Cardiac muscle cell (in vitro differentiated cells and primary cell): ENCODE measurements around the gene LPP. TPM values are rescaled to one million over a fixed set of nuclear protein-coding genes. Genes with fewer than 3 reads are reported as not detected.

Experiments
- DNase-seq, 2 donors: peaks; one replicate each; pipeline versions ENCODE4 v3.0.0 to v3.0.0-alpha.2; 2010 to 2017; ENCODE audit warnings: low read depth in 1 of 2, low spot score in 1 of 2
- H3K27ac ChIP-seq: fragments of 200-600 bp; sonication (generic); 2 replicates; pipeline ENCODE4 v1.5.1; 2016
- H3K27me3 ChIP-seq: fragments of 200-600 bp; sonication (generic); 2 replicates; pipeline ENCODE4 v1.6.0; 2016; ENCODE audit warnings: control low read depth
- H3K36me3 ChIP-seq: fragments of 200-600 bp; sonication (generic); 2 replicates; pipeline ENCODE4 v1.5.1; 2016; ENCODE audit warnings: control low read depth
- H3K4me1 ChIP-seq: fragments of 200-600 bp; sonication (generic); 2 replicates; pipeline ENCODE4 v1.8.1; 2017; ENCODE audit warnings: low read depth, mild to moderate bottlenecking, mixed run types
- H3K4me3 ChIP-seq: fragments of 200-600 bp; sonication (generic); 2 replicates; pipeline ENCODE4 v1.5.1; 2016; ENCODE audit warnings: mild to moderate bottlenecking
- H3K9me3 ChIP-seq: fragments of 200-600 bp; sonication (generic); 2 replicates; pipeline ENCODE4 v1.5.1; 2017; ENCODE audit warnings: low read depth, mild to moderate bottlenecking, control low read depth
- CTCF ChIP-seq: IDR thresholded peaks from 2 replicates; pipeline ENCODE4 v1.5.1; 2012; ENCODE audit warnings: low read depth, mild to moderate bottlenecking, low read length
- polyA plus RNA-seq: library from polyadenylated mRNA; unstranded; fragments of >200 nt; fragmentation: Nextera tagmentation; extraction: Ambion mirVana; gene quantifications from 2 replicates; pipeline ENCODE4 v1.2.1, GENCODE V29; 2016
- total RNA-seq: library from RNA; depleted of rRNA; stranded (reverse); fragments of >200 nt; gene quantifications from 2 replicates; pipeline ENCODE4 v1.2.3, GENCODE V29; 2016

Gene LPP
- total and polyA plus RNA-seq, 2 experiments from 2014 or later = 21.4 to 45.2 TPM

DNA sequence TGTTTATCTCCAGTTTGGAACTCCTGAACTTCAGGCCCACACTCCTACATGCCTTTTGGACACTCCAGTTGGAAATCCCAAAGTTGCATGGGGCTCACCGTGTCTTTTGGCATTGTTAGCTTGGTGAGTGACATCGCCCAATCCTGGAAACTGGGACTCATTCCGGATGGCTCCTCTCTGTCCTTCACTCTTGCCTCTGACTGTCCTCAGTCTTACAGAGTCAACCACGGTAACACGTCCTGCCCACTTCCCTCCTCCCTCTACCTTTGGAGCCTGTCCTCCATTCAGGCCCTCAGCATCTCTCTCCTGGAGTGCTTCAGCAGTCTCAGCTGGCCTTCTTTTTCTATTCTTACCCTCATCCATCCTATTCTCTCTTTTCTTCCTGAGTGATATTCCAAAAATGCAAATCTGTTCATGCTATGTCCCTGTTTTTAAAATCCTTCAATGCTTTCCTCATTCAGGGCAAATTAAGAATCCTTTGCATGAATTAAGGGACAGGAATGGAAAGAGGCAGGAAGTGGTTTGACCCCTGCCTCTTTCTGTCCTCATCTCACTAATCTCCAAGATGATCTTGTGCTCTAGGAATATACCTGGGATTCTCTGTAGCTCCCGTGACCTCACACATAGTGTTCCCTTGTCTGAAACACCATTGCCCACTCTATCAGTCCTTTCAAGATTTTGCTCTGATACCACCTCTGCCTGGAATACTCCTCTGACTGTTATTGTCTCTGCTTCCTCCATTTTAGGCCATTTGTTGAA is 42.5 kb downstream of the LPP start:
- DNase-seq = no peak
- no peaks in the 10 kb centered on the region for H3K27me3 ChIP-seq
- no peak for TF ChIP-seq CTCF
- peaks cover 24% of the 10 kb centered on the region for H3K4me1 ChIP-seq
- H3K36me3 ChIP-seq = no peaks in the 10 kb centered on the region
- no peaks in the 10 kb centered on the region for H3K9me3 ChIP-seq
- H3K4me3 ChIP-seq = no peak overlapping the region
- H3K27ac ChIP-seq = peak overlapping the region; percentile 56

GRCh38 chr3:188197388-188197847 is 43.5 kb downstream of the LPP start:
- H3K4me1 ChIP-seq = peaks cover 24% of the 10 kb centered on the region
- peak in 1 of 2 donors; percentile 64 for DNase-seq
- no peaks in the 10 kb centered on the region for H3K27me3 ChIP-seq
- H3K4me3 ChIP-seq = no peak overlapping the region
- H3K36me3 ChIP-seq = no peaks in the 10 kb centered on the region
- TF ChIP-seq CTCF = no peak
- peak overlapping the region; percentile 56 for H3K27ac ChIP-seq
- H3K9me3 ChIP-seq = no peaks in the 10 kb centered on the region

DNA sequence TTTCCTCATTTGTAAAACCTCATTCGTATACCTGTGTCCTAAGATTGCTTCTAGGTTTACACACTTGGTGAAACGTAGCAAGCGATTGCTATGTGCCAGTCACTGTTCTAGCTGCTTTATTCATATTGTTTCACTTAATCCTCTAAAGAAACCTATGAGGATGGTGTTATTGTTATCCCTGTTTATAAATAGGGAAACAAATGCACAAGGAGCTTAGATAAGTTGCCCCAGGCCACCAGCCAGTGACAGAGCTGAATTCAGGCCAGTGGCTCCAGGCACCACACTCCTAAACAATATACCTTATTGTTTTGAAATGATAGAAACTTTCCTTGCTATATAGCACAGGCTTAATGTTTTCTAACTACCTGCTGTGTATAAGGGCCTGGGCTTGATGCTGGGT is 44.0 kb downstream of the LPP start:
- DNase-seq = no peak
- Histone ChIP-seq H3K36me3 (no peaks in the 10 kb centered on the region), H3K4me1 (peaks cover 24% of the 10 kb centered on the region), H3K27me3 (no peaks in the 10 kb centered on the region), H3K4me3 (no peak overlapping the region), H3K27ac (peak overlapping the region; percentile 56), H3K9me3 (no peaks in the 10 kb centered on the region)
- no peak for TF ChIP-seq CTCF

GRCh38 chr3:188198760-188199327 is 44.9 kb downstream of the LPP start:
- peak in 1 of 2 donors; percentile 88 for DNase-seq
- no peaks in the 10 kb centered on the region for H3K36me3 ChIP-seq
- no peaks in the 10 kb centered on the region for H3K27me3 ChIP-seq
- H3K4me1 ChIP-seq = peaks cover 24% of the 10 kb centered on the region
- peak overlapping the region; percentile 31 for H3K27ac ChIP-seq
- no peak overlapping the region for H3K4me3 ChIP-seq
- no peaks in the 10 kb centered on the region for H3K9me3 ChIP-seq
- no peak for TF ChIP-seq CTCF

DNA sequence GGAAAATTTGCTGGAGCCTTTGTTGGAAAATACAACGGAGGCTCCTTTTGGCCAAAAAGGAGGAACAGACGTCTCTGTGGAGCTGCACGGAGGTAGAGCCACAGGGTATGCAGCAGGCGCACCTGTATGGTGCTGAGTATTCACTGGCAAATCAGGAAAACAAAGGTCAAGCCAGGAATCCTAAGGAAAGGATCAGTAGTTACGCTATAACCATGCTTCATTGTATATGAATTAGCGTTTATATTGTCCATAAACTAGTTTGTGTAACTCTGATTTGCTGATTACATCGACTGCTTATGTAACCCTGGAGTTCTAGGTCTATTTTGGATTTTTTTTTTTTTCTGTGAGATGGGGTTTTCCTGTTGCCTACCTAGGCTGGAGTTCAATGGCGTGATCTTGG is 45.4 kb downstream of the LPP start:
- H3K9me3 ChIP-seq = no peaks in the 10 kb centered on the region
- no peak for DNase-seq
- H3K27ac ChIP-seq = peak overlapping the region; percentile 31
- H3K36me3 ChIP-seq = no peaks in the 10 kb centered on the region
- no peak for TF ChIP-seq CTCF
- H3K4me3 ChIP-seq = no peak overlapping the region
- H3K27me3 ChIP-seq = no peaks in the 10 kb centered on the region
- H3K4me1 ChIP-seq = peaks cover 24% of the 10 kb centered on the region
